Body of pancreas (tissue), 4 donors: ENCODE measurements around the gene MAD1L1. TPM values are rescaled to one million over a fixed set of nuclear protein-coding genes. Genes with fewer than 3 reads are reported as not detected.
A peak's percentile ranks its signal among the peaks of the same experiment; 100 is the strongest.

Experiments used
- ATAC-seq: fragments of 150-250 bp; one replicate; pipeline ENCODE4 v1.9.1; 2016
- DNase-seq, 4 donors: peaks; one replicate each; pipeline ENCODE4 v3.0.0-alpha.2; 2019
- H3K27ac ChIP-seq, 4 donors: fragments of 200-600 bp; sonication (generic); 1 replicate in 3 of 4; 2 replicates in 1 of 4; pipeline versions ENCODE4 v1.5.1 to v1.6.1; 2016 to 2019; ENCODE audit warnings: mild to moderate bottlenecking in 1 of 4, mixed read lengths in 1 of 4, moderate library complexity in 1 of 4
- H3K27me3 ChIP-seq, 2 donors: fragments of 200-600 bp; sonication (generic); one replicate each; pipeline ENCODE4 v1.6.0; 2016; ENCODE audit warnings: mild to moderate bottlenecking in 1 of 2
- H3K36me3 ChIP-seq, 2 donors: fragments of 200-600 bp; sonication (generic); replicated peaks in 1 of 2; 2 replicates each; pipeline ENCODE4 v1.5.1; 2016; ENCODE audit warnings: low read depth in 2 of 2; ENCODE audit not compliant: insufficient read depth in 1 of 2
- H3K4me1 ChIP-seq: fragments of 200-600 bp; sonication (generic); one replicate; pipeline ENCODE4 v1.6.0; 2016
- H3K4me3 ChIP-seq, 2 donors: fragments of 200-600 bp; sonication (generic); 1 replicate in 1 of 2; 2 replicates in 1 of 2; pipeline ENCODE4 v1.5.1; 2016 to 2019
- H3K9me3 ChIP-seq, 3 donors: fragments of 200-600 bp; sonication (generic); 1 replicate in 2 of 3; 2 replicates in 1 of 3; pipeline ENCODE4 v1.5.1; 2016
- CTCF ChIP-seq, 7 experiments: fragments of 450-650 bp in 4 of 7; fragments of 200-600 bp in 3 of 7; sonication (generic) in 3 of 7; IDR thresholded peaks; one replicate each; pipeline ENCODE4 v1.5.1; 2016 to 2019; ENCODE audit warnings: antibody characterized with exemption in 7 of 7
- POLR2A ChIP-seq, 3 donors: fragments of 450-650 bp; IDR thresholded peaks; one replicate each; pipeline ENCODE4 v1.6.1; 2016; ENCODE audit warnings: antibody characterized with exemption in 3 of 3, mild to moderate bottlenecking in 2 of 3
- WGBS, 2 donors: methylation state at CpG; one replicate each; pipeline ENCODE4 v1.1.5; 2017; 5-methylcytosine and 5-hydroxymethylcytosine counted together
- intact Hi-C: fragments of 100-400 bp; cut with DNase I; formaldehyde crosslinking; loops from one replicate; pipeline ENCODE4 v1.15.1; 2023
- total RNA-seq, 2 donors: library from RNA; depleted of rRNA; stranded (reverse); fragments of >200 nt; gene quantifications; one replicate each; pipeline ENCODE4 v1.1.0, GENCODE V29; 2016

Gene MAD1L1
- total RNA-seq, 2 donors from 2014 or later = 14.0 to 66.9 TPM

GRCh38 chr7:2131800-2132199 lies 100.9 kb downstream of the MAD1L1 start:
- no peaks in the 10 kb centered on the region for H3K27me3 ChIP-seq
- no peak for TF ChIP-seq CTCF (IDR thresholded peaks at IDR 0.05)
- no peak for TF ChIP-seq POLR2A (IDR thresholded peaks at IDR 0.05)
- DNase-seq (no peak), ATAC-seq (no peak)
- peaks cover 6% of the 10 kb centered on the region for H3K4me1 ChIP-seq
- H3K9me3 ChIP-seq = no peaks in the 10 kb centered on the region
- WGBS, 2 donors = 90 to 98% methylated on average over 7 to 10 of the region's 10 CpGs
- intact Hi-C loops = no loop called here
- H3K36me3 ChIP-seq = no peaks in the 10 kb centered on the region
- H3K27ac ChIP-seq = no peak overlapping the region
- no peak overlapping the region for H3K4me3 ChIP-seq

- intact Hi-C loops = no loop called here
- Histone ChIP-seq H3K9me3 (no peaks in the 10 kb centered on the region), H3K4me3 (no peak overlapping the region), H3K4me1 (peaks cover 6% of the 10 kb centered on the region), H3K27ac (no peak overlapping the region), H3K36me3 (no peaks in the 10 kb centered on the region), H3K27me3 (no peaks in the 10 kb centered on the region)
- DNase-seq (no peak), ATAC-seq (no peak)
- no peak for TF ChIP-seq CTCF (IDR thresholded peaks at IDR 0.05)
- no peak for TF ChIP-seq POLR2A (IDR thresholded peaks at IDR 0.05)
- 94 to 95% methylated on average over 7 to 8 of the region's 8 CpGs for WGBS, 2 donors
Measured at GRCh38 chr7:2131341-2131740, 101.4 kb downstream of the MAD1L1 start.

GRCh38 chr7:2130096-2130375 lies 102.7 kb downstream of the MAD1L1 start:
- ATAC-seq (no peak), DNase-seq (no peak)
- H3K9me3 ChIP-seq = no peaks in the 10 kb centered on the region
- no peaks in the 10 kb centered on the region for H3K36me3 ChIP-seq
- WGBS, 2 donors = 88 to 100% methylated on average over 2 to 6 of the region's 7 CpGs
- H3K4me3 ChIP-seq = no peak overlapping the region
- H3K4me1 ChIP-seq = peaks cover 6% of the 10 kb centered on the region
- intact Hi-C loops = no loop called here
- no peaks in the 10 kb centered on the region for H3K27me3 ChIP-seq
- no peak overlapping the region for H3K27ac ChIP-seq
- no peak for TF ChIP-seq POLR2A (IDR thresholded peaks at IDR 0.05)

GRCh38 chr7:2129323-2130095 lies 103.2 kb downstream of the MAD1L1 start:
- H3K27ac ChIP-seq = no peak overlapping the region
- H3K36me3 ChIP-seq = no peaks in the 10 kb centered on the region
- no peak overlapping the region for H3K4me3 ChIP-seq
- no peaks in the 10 kb centered on the region for H3K9me3 ChIP-seq
- 65 to 75% methylated on average over 8 to 29 of the region's 29 CpGs for WGBS, 2 donors
- ATAC-seq (peak; percentile 44), DNase-seq (peak; percentile 39 to 72 (median 59))
- intact Hi-C loops = no loop called here
- peaks cover 6% of the 10 kb centered on the region for H3K4me1 ChIP-seq
- TF ChIP-seq CTCF (IDR thresholded peaks at IDR 0.05) (no peak), POLR2A (IDR thresholded peaks at IDR 0.05) (no peak)
- H3K27me3 ChIP-seq = no peaks in the 10 kb centered on the region

GRCh38 chr7:2128601-2129322 lies 104.0 kb downstream of the MAD1L1 start:
- WGBS, 2 donors = 81 to 90% methylated on average over 13 to 20 of the region's 20 CpGs
- ATAC-seq (no peak), DNase-seq (no peak)
- intact Hi-C loops = no loop called here
- H3K4me3 ChIP-seq = no peak overlapping the region
- no peak overlapping the region for H3K27ac ChIP-seq
- no peak for TF ChIP-seq CTCF (IDR thresholded peaks at IDR 0.05)
- no peak for TF ChIP-seq POLR2A (IDR thresholded peaks at IDR 0.05)
- no peaks in the 10 kb centered on the region for H3K9me3 ChIP-seq
- peaks cover 6% of the 10 kb centered on the region for H3K4me1 ChIP-seq
- no peaks in the 10 kb centered on the region for H3K27me3 ChIP-seq
- no peaks in the 10 kb centered on the region for H3K36me3 ChIP-seq
